ENCODE measurements around the gene PTPRH.
"Not testable (repeated sequence)": the region's sequence is repeated elsewhere in the genome, so short reads cannot be mapped to it uniquely, and the experiment has no call there.

Gene PTPRH

DNA sequence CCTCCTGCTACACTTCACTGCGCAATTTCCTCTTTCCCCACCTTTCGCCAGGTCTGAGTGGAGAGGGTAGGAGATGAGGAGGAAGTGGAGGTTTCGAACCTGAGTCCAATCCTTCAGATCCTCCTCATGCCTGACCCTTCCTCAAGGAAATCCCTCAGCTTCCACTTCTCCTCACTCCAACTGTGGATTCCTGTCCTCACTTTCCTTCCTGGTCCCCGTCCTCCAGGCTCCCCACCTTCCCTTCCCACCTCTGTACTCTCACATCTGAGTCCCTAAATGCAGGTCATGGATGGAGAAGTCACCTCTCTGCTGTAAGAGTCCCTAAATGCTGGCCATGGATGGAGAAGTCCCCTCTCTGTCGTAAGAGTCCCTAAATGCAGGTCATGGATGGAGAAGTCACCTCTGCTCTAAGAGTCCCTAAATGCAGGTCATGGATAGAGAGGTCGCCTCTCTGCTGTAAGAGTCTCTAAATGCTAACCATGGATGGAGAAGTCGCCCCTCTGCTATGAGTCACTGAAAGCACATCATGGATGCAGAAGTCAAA, 16.2 kb upstream of the PTPRH start:
- DNase-seq (ENCODE audit: low spot score): peak; percentile 30

- not testable (repeated sequence) for DNase-seq (ENCODE audit: low spot score)
Observed at GRCh38 chr19:55224679-55225414, 15.5 kb upstream of the PTPRH start.

- DNase-seq (ENCODE audit: low spot score): no peak
Observed at GRCh38 chr19:55224038-55224665, 14.9 kb upstream of the PTPRH start.

- no peak for DNase-seq (ENCODE audit: low spot score)
Observed at GRCh38 chr19:55223291-55224037, 14.2 kb upstream of the PTPRH start.

- no peak for DNase-seq (ENCODE audit: low spot score)
Observed at GRCh38 chr19:55220525-55220924, 11.2 kb upstream of the PTPRH start.

DNA sequence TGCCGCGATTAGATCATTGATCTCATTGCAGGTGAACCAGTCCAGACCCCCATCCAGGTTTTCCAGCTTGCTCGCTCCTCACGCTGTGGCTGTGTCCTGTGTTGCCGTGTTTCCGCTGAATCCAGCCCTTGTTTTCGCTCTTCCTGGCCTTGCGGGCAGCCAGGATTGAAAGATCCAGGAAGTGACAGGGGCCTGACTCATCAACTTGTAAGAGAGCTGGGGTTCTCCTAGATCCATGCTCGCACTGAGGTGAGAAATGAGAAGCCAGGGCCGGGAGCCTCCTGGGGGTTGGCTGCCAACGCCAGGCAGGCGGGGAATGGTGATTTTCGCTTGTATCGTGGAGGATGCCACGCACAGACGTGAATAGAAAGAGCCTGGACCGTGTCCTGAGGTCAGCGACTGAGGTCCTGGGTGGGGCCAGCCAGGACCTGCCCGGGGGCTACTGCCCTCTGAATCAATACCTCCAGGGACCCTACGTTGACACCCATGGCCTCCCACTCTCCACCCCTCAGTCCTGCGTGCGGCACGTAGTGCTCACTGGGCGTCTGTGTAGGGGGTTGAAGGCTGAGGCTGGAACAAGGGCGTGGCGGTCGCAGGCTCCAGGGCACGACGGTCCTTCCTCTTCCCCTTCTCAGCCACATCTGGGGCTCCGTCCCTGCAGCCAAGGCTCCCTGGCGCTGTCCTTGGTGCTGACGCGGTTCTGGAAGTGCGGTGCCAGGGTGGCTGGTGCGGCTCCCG, 7.3 kb upstream of the PTPRH start:
- peak; percentile 100 for DNase-seq (ENCODE audit: low spot score)

DNA sequence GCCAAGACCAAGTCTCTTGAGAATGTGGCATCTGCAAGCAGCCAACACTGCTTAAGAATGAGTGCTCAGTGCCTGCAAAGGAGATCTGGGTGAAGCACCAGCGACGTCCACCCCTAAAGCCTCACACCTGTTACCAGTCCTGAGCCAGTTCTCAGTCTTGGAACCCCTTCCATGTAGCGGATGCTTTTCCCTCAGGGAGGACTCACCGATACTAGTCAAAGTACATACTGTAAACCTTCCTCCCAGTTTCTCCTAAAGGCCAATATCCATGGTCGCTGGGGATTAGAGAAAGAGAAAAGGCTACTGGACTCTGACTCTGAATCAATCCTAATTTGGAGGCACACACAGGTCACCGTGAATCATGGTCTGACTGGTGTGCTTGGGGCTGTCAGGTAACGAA, 4.2 kb upstream of the PTPRH start:
- DNase-seq (ENCODE audit: low spot score): no peak

- peak; percentile 86 for DNase-seq (ENCODE audit: low spot score)
Observed at GRCh38 chr19:55212447-55212846, 3.1 kb upstream of the PTPRH start.

DNA sequence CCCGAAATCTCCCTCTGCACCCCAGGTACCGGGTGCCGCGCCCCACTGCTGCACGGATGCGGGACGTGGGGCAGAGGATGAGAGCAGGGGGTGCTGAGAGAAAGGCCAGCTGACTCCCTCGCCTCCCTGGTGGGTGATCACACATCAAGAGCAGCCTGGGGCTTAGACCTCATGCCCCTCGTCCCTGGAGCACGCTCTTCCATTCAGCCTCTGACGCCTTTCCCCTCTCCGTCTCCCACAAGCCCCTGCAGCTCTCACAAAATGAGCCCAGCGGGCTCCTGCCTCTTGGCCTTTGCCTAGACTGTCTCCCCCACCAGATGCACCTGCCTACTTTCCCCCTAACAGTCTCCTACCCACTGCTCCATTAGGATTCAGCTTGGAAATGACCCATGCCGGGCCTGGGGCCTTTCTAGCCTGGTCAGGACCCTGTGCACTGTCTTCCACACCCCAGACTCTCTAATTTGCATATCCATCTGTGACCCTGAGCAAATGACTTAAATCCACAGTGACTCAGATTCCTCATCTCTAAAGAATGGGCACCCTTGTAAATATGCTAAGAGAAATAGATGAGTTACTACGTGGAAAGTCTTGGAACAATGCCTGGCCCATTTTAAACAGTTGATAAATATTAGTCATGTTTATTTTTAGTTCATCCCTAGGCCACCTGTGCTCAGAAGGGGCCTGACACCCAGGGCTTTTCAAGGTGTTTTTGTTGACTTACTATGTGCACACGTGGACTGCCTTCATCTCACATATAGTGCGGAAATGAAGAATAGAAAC, 582 bp upstream of the PTPRH start:
- peak; percentile 97 for DNase-seq (ENCODE audit: low spot score)

DNA sequence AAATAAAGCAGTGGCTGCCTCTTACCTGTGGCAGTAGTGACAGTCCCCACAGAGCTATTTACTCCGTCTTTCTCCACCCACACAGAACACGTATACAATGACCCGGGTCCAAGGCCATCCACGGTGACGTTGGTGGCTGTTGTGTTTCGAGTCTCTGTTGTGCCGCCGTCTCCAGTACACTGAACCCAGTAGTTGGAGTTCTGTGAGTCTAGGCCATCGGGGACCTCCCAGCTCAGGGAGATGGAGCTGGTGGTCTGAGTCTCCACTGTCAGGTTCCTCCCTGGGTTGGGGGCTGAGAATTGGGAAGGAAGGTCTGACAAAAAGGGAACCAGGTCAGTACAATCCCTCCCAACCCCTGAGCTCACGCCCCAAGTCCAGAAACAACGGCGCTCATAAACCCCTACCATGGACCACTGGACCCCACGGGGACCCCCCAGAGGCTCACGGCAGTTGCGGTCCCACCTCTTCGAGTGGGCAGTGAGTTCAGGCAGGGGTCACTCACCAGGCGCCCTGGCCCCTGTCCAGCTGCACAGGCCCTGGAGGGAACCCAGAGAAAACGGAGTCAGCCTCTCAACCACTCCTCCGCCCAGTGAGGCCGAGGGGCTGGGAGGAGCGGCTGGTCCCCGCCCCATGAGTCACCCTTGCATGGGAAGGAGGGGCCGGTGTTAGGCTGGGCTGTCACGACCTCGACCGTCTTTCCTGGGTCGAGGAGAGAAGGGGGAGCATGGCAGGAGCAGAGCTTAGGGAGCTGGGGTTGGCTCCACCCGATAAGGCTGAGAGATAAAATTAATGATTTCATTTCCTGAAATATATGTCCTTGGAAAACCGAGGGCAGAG, 2.4 kb downstream of the PTPRH start:
- DNase-seq (ENCODE audit: low spot score): peak; percentile 87

GRCh38 chr19:55202199-55202598, 7.1 kb downstream of the PTPRH start:
- not testable (repeated sequence) for DNase-seq (ENCODE audit: low spot score)

GRCh38 chr19:55199620-55200204, 9.6 kb downstream of the PTPRH start:
- DNase-seq (ENCODE audit: low spot score): no peak

DNA sequence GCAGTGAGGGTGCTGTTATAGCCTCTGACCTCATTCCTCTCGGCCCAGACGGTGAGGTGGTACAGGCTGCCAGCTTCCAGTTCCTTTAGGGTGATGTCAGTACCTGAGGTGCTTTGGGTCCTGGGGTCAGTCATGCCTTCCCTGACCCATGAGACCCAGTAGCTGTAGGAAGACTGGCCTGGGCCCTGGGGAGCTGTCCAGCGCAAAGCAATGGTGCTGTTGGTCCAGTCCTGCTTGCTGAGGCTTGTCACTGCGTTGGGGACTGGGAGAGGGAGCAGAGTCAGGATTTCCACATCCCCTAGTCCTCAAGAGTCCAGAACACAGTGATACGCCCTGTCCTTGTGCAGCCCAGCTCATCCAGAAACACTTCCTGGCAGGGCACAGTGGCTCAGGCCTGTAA, 10.7 kb downstream of the PTPRH start:
- no peak for DNase-seq (ENCODE audit: low spot score)

DNA sequence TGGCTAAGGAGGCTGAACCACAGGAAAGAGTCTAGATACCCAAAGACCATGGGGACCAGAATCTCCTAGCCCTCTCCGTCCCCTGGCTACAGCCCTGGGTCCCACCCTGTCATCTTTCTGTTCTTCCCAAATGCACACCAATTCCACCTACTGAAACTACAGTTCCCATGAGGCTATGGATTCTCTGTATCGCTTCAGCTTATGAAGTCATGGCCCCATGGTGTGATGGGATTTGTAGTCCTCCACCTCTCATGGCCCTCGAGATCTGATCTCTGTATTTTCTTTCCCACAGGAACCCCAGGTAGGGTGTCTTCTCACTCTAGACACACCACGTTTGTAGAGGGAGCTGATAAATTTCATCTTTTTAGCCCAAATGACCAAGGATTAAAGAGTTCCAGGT, 11.8 kb downstream of the PTPRH start:
- peak; percentile 63 for DNase-seq (ENCODE audit: low spot score)

- DNase-seq (ENCODE audit: low spot score): peak; percentile 54
Observed at GRCh38 chr19:55196803-55197202, 12.5 kb downstream of the PTPRH start.

- DNase-seq (ENCODE audit: low spot score): no peak
Observed at GRCh38 chr19:55193481-55193880, 15.8 kb downstream of the PTPRH start.

DNA sequence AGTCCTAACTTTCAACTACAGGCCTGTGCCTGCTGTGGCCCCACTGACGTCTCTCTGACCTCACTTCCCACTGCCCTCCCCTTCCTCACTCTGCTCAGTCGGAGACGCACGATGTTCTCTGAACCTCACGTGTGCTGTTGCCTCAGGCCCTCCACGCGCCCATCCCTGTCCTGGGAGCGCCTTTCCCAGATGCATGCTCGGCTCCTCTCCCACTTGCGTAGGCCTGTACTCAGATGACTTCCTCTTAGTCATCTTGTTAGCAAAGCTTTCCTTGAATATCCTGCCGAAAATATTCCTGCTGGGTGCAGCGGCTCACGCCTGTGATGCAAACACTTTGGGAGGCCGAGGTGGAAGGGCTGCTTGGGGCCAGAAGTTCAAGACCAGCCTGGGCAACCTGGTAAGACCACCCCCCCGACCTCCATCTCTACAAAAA, 19.9 kb downstream of the PTPRH start:
- DNase-seq (ENCODE audit: low spot score): peak; percentile 96

- DNase-seq (ENCODE audit: low spot score): no peak
Observed at GRCh38 chr19:55188625-55189024, 20.7 kb downstream of the PTPRH start.

- no peak for DNase-seq (ENCODE audit: low spot score)
Observed at GRCh38 chr19:55186080-55186479, 23.2 kb downstream of the PTPRH start.

- DNase-seq (ENCODE audit: low spot score): no peak
Observed at GRCh38 chr19:55181740-55182139, 27.6 kb downstream of the PTPRH start.

Measured in RKO (cell line).